K562 (cell line): ENCODE data around the gene DHRS3.

Source experiments
- CTCF ChIP-seq, 3 experiments: IDR thresholded peaks in 2 of 3; conservative IDR thresholded peaks in 1 of 3; 2 replicates each; pipeline ENCODE4 v1.5.1; 2011 to 2012; ENCODE audit warnings: low read length in 3 of 3, mild to moderate bottlenecking in 3 of 3, control low read depth in 2 of 3, improper control_type of control experiment in 1 of 3, inconsistent platforms in 1 of 3, low read depth in 1 of 3, mixed read lengths in 1 of 3, moderate library complexity in 1 of 3; ENCODE audit not compliant: insufficient read depth in 2 of 3
- ZNF561 ChIP-seq: fragments of 450-650 bp; formaldehyde crosslinking; conservative IDR thresholded peaks from 2 replicates; pipeline ENCODE4 v1.4.0; 2020; ENCODE audit warnings: mild to moderate bottlenecking, moderate library complexity

DNA sequence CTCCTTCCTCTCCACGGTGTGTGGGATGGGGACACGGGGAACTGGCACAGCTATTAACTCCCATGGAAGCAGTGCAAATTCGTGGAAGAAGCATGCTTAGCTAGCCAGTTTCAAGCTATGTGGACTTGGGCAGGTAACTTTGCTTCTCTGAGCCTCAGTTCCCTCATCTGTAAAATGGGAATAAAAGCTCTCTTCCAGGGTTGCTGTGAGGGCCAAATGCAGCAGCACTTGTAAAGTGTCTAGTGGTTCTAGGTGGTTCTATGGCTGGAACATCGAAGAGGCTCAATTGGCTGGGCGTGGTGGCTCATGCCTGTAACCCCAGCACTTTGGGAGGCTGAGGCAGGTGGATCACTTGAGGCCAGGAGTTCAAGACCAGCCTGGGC lies 43.3 kb downstream of the DHRS3 start:
- TF ChIP-seq ZNF561 (CRISPR knock-in tag) (no peak), CTCF (IDR thresholded peaks at IDR 0.05 in 2 of 3, conservative IDR thresholded peaks at IDR 0.05 in 1 of 3; ENCODE audit: insufficient read depth in 2 of 3, low read depth in 1 of 3, low read length in 3 of 3) (no peak)
